Adrenal gland (tissue), 12 donors: ENCODE results near the gene ZMYM2. TPM values are rescaled to one million over a fixed set of nuclear protein-coding genes. Genes with fewer than 3 reads are reported as not detected.
A peak's percentile ranks its signal among the peaks of the same experiment; 100 is the strongest.

Experiments used
- DNase-seq, 7 donors: peaks; one replicate each; pipeline ENCODE4 v3.0.0-alpha.2; 2019 to 2020
- H3K27ac ChIP-seq, 5 donors: fragments of 200-600 bp; sonication (generic) in 4 of 5; 1 replicate in 3 of 5; 2 replicates in 2 of 5; pipeline versions ENCODE4 v1.5.1 to v1.8.0; 2016 to 2020; ENCODE audit warnings: mild to moderate bottlenecking in 1 of 5
- H3K27me3 ChIP-seq: fragments of 200-600 bp; 2 replicates; pipeline ENCODE4 v1.8.0; 2021
- H3K36me3 ChIP-seq, 2 donors: fragments of 200-600 bp; replicated peaks in 1 of 2; 1 replicate in 1 of 2; 2 replicates in 1 of 2; pipeline versions ENCODE4 v1.5.1 to v1.8.0; 2018 to 2022
- H3K4me1 ChIP-seq, 2 donors: fragments of 200-600 bp; replicated peaks in 1 of 2; 1 replicate in 1 of 2; 2 replicates in 1 of 2; pipeline versions ENCODE4 v1.5.1 to v1.8.0; 2018 to 2021
- H3K4me3 ChIP-seq, 4 donors: fragments of 200-600 bp; sonication (generic) in 3 of 4; one replicate each; pipeline ENCODE4 v1.5.1; 2016 to 2018
- H3K9me3 ChIP-seq, 3 donors: fragments of 200-600 bp; sonication (generic) in 1 of 3; replicated peaks in 1 of 3; 1 replicate in 2 of 3; 2 replicates in 1 of 3; pipeline versions ENCODE4 v1.5.1 to v1.8.0; 2016 to 2021
- CTCF ChIP-seq, 6 experiments: fragments of 450-650 bp in 4 of 6; fragments of 200-600 bp in 2 of 6; sonication (generic) in 1 of 6; IDR thresholded peaks; 1 replicate in 5 of 6; 2 replicates in 1 of 6; pipeline versions ENCODE4 v1.5.1 to v1.8.0; 2016 to 2021; ENCODE audit warnings: antibody characterized with exemption in 6 of 6, mild to moderate bottlenecking in 2 of 6, moderate library complexity in 1 of 6
- POLR2A ChIP-seq, 2 donors: fragments of 450-650 bp; IDR thresholded peaks; one replicate each; pipeline ENCODE4 v1.6.1; 2017; ENCODE audit warnings: antibody characterized with exemption in 2 of 2, mild to moderate bottlenecking in 2 of 2, moderate library complexity in 1 of 2
- WGBS, 4 donors: extraction: QIAGEN DNeasy Blood & Tissue Kit in 2 of 4; methylation state at CpG; one replicate each; pipeline versions ENCODE4 v1.1.5 to v1.1.7; 2013 to 2017; 5-methylcytosine and 5-hydroxymethylcytosine counted together
- intact Hi-C, 2 donors: fragments of 100-400 bp; cut with DNase I; formaldehyde crosslinking; loops; one replicate each; pipeline versions ENCODE4 v1.14.1 to v1.15.0; 2022 to 2023
- polyA plus RNA-seq, 3 donors: library from polyadenylated mRNA; stranded (reverse); fragments of 200-250 nt in 2 of 3; fragments of 350-450 nt in 1 of 3; fragmentation: Illumina TruSeq in 1 of 3; extraction: RNeasy Lipid Tissue Mini Kit (QIAGEN cat#74804) in 1 of 3; gene quantifications; one replicate each; pipeline ENCODE4 v1.2.3, GENCODE V29; 2013 to 2014
- total RNA-seq, 9 donors: library from RNA; depleted of rRNA in 4 of 9; stranded (reverse); fragments of >200 nt in 4 of 9; fragments of 120-200 nt in 1 of 9; fragmentation: NEBNext Ultra II Directional in 1 of 9; extraction: Animal tissue kit (Norgen Biotek cat#: 25700) in 1 of 9; gene quantifications; one replicate each; pipeline versions ENCODE4 v1.1.0 to v1.2.4, GENCODE V29; 2013 to 2023
- donor health status: healthy with polysubstance abuse.
- donor health status: Bipolar disorder and iron deficiency.
- donor health status: DM: yes; HTN: yes; CAD: no.
- donor health status: DM: no; HTN: no; CAD: no.
- donor health status: DM: no; HTN: no; CAD: no.
- donor health status: DM: yes; HTN: yes; CAD: no.

The ZMYM2 gene
- total and polyA plus RNA-seq, 12 donors, result 28.0 to 125 (median 73.8) TPM

- WGBS, 4 donors, result 37 to 54% (median 51%) methylated on average over 2 of the region's 2 CpGs
- intact Hi-C loops, result no loop called here
Observed at GRCh38 chr13:19960653-19960976, 2.1 kb downstream of the ZMYM2 start.

GRCh38 chr13:19961489-19961888 lies 3.0 kb downstream of the ZMYM2 start:
- Histone ChIP-seq H3K9me3 (no peaks in the 10 kb centered on the region), H3K27ac (peak overlapping the region in 2 of 5 donors; percentile 13 to 100), H3K27me3 (no peaks in the 10 kb centered on the region), H3K4me1 (peaks cover 14 to 56% of the 10 kb centered on the region in 2 donors), H3K36me3 (peaks cover 0 to 8% of the 10 kb centered on the region in 2 donors), H3K4me3 (peak overlapping the region in 1 of 4 donors; percentile 90)
- intact Hi-C loops, result no loop called here
- 31 to 46% (median 38%) methylated on average over 4 of the region's 4 CpGs for WGBS, 4 donors
- TF ChIP-seq CTCF (IDR thresholded peaks at IDR 0.05), result no peak
- no peak for TF ChIP-seq POLR2A (IDR thresholded peaks at IDR 0.05)
- no peak for DNase-seq

More at GRCh38 chr13:19960653-19960976, 2.1 kb downstream of the ZMYM2 start:
- H3K4me3 ChIP-seq, result peak overlapping the region in 1 of 4 donors; percentile 90
- no peak for TF ChIP-seq POLR2A (IDR thresholded peaks at IDR 0.05)
- no peak for TF ChIP-seq CTCF (IDR thresholded peaks at IDR 0.05)
- no peaks in the 10 kb centered on the region for H3K36me3 ChIP-seq
- no peak for DNase-seq
- peaks cover 14 to 55% of the 10 kb centered on the region in 2 donors for H3K4me1 ChIP-seq
- no peaks in the 10 kb centered on the region for H3K27me3 ChIP-seq
- H3K9me3 ChIP-seq, result no peaks in the 10 kb centered on the region
- H3K27ac ChIP-seq, result peak overlapping the region in 2 of 5 donors; percentile 100

- H3K9me3 ChIP-seq, result no peaks in the 10 kb centered on the region
- DNase-seq, result no peak
- H3K36me3 ChIP-seq, result peaks cover 0 to 12% of the 10 kb centered on the region in 2 donors
- H3K27ac ChIP-seq, result peak overlapping the region in 1 of 5 donors; percentile 13
- intact Hi-C loops, result no loop called here
- TF ChIP-seq CTCF (IDR thresholded peaks at IDR 0.05), result no peak
- no peak for TF ChIP-seq POLR2A (IDR thresholded peaks at IDR 0.05)
- no peaks in the 10 kb centered on the region for H3K27me3 ChIP-seq
- H3K4me1 ChIP-seq, result peaks cover 14 to 60% of the 10 kb centered on the region in 2 donors
- H3K4me3 ChIP-seq, result peak overlapping the region in 1 of 4 donors; percentile 90
Observed at GRCh38 chr13:19961924-19962323, 3.4 kb downstream of the ZMYM2 start.

GRCh38 chr13:19962894-19963293 lies 4.4 kb downstream of the ZMYM2 start:
- Histone ChIP-seq H3K27ac (no peak overlapping the region), H3K4me3 (no peak overlapping the region), H3K36me3 (peaks cover 0 to 22% of the 10 kb centered on the region in 2 donors), H3K9me3 (no peaks in the 10 kb centered on the region), H3K4me1 (peaks cover 14 to 61% of the 10 kb centered on the region in 2 donors), H3K27me3 (no peaks in the 10 kb centered on the region)
- TF ChIP-seq CTCF (IDR thresholded peaks at IDR 0.05), result no peak
- TF ChIP-seq POLR2A (IDR thresholded peaks at IDR 0.05), result no peak
- intact Hi-C loops, result no loop called here
- WGBS, 4 donors, result 71 to 92% (median 81%) methylated on average over 8 to 10 of the region's 10 CpGs
- DNase-seq, result no peak
